ENCODE measurements around the gene DEFB113.
"Not testable (repeated sequence)": the region's sequence is repeated elsewhere in the genome, so short reads cannot be mapped to it uniquely, and the experiment has no call there.

DEFB113 gene

GRCh38 chr6:49949062-49949461, 20.4 kb downstream of the DEFB113 start:
- Histone ChIP-seq H3K9me3 (replicated peaks; ENCODE audit: insufficient read depth, low read length) (no peaks in the 10 kb centered on the region), H3K4me2 (ENCODE audit: low read depth, low read length) (no peak overlapping the region), H3K36me3 (replicated peaks; ENCODE audit: insufficient read depth, low read length) (no peaks in the 10 kb centered on the region), H3K4me3 (ENCODE audit: low read length) (no peak overlapping the region), H3K4me1 (ENCODE audit: low read length) (no peaks in the 10 kb centered on the region), H4K20me1 (ENCODE audit: insufficient read depth, low read length) (no peaks in the 10 kb centered on the region), H3K79me2 (ENCODE audit: low read length) (no peaks in the 10 kb centered on the region), H3F3A (ENCODE audit: insufficient read depth, low read length) (no peaks in the 10 kb centered on the region), H2AFZ (ENCODE audit: low read length) (no peak overlapping the region), H3K9ac (ENCODE audit: low read length) (no peak overlapping the region), H3K9me2 (replicated peaks; ENCODE audit: insufficient read depth, low read length) (no peaks in the 10 kb centered on the region), H3K27me3 (replicated peaks; ENCODE audit: insufficient read depth, low read length) (no peaks in the 10 kb centered on the region), H3K27ac (ENCODE audit: low read length) (no peak overlapping the region)
- no peak for DNase-seq
- no peak for TF ChIP-seq CTCF (IDR thresholded peaks at IDR 0.05; ENCODE audit: low read length)
- TF ChIP-seq EZH2 (optimal IDR thresholded peaks at IDR 0.05; ENCODE audit: low read depth, low read length): no peak
- no peak for TF ChIP-seq EZH2phosphoT487 (IDR thresholded peaks at IDR 0.05; ENCODE audit: low read length)

- H4K20me1 ChIP-seq (ENCODE audit: insufficient read depth, low read length): no peaks in the 10 kb centered on the region
- TF ChIP-seq EZH2phosphoT487 (IDR thresholded peaks at IDR 0.05; ENCODE audit: low read length): no peak
- no peak for TF ChIP-seq EZH2 (optimal IDR thresholded peaks at IDR 0.05; ENCODE audit: low read depth, low read length)
- no peak for TF ChIP-seq CTCF (IDR thresholded peaks at IDR 0.05; ENCODE audit: low read length)
- no peak overlapping the region for H3K4me2 ChIP-seq (ENCODE audit: low read depth, low read length)
These were observed 22.6 kb downstream of the DEFB113 start for GRCh38 chr6:49946835-49947234.

GRCh38 chr6:49944068-49944467, 25.4 kb downstream of the DEFB113 start:
- not testable (repeated sequence) for H3K4me3 ChIP-seq (ENCODE audit: low read length); H3K79me2 ChIP-seq (ENCODE audit: low read length); H3K4me1 ChIP-seq (ENCODE audit: low read length); H3K27me3 ChIP-seq (replicated peaks; ENCODE audit: insufficient read depth, low read length); H3K9me3 ChIP-seq (replicated peaks; ENCODE audit: insufficient read depth, low read length); H3K36me3 ChIP-seq (replicated peaks; ENCODE audit: insufficient read depth, low read length); H3F3A ChIP-seq (ENCODE audit: insufficient read depth, low read length); H3K9ac ChIP-seq (ENCODE audit: low read length); H3K27ac ChIP-seq (ENCODE audit: low read length); H2AFZ ChIP-seq (ENCODE audit: low read length); H4K20me1 ChIP-seq (ENCODE audit: insufficient read depth, low read length); H3K9me2 ChIP-seq (replicated peaks; ENCODE audit: insufficient read depth, low read length); DNase-seq; H3K4me2 ChIP-seq (ENCODE audit: low read depth, low read length)

More at GRCh38 chr6:49946835-49947234, 22.6 kb downstream of the DEFB113 start:
- Histone ChIP-seq H3K9me3 (replicated peaks; ENCODE audit: insufficient read depth, low read length) (no peaks in the 10 kb centered on the region), H3K36me3 (replicated peaks; ENCODE audit: insufficient read depth, low read length) (no peaks in the 10 kb centered on the region), H3F3A (ENCODE audit: insufficient read depth, low read length) (no peaks in the 10 kb centered on the region), H3K9ac (ENCODE audit: low read length) (no peak overlapping the region), H3K4me3 (ENCODE audit: low read length) (no peak overlapping the region), H3K27ac (ENCODE audit: low read length) (no peak overlapping the region), H3K4me1 (ENCODE audit: low read length) (no peaks in the 10 kb centered on the region), H3K27me3 (replicated peaks; ENCODE audit: insufficient read depth, low read length) (no peaks in the 10 kb centered on the region), H3K79me2 (ENCODE audit: low read length) (no peaks in the 10 kb centered on the region), H2AFZ (ENCODE audit: low read length) (no peak overlapping the region), H3K9me2 (replicated peaks; ENCODE audit: insufficient read depth, low read length) (no peaks in the 10 kb centered on the region)
- DNase-seq: no peak

GRCh38 chr6:49939993-49940498, 29.4 kb downstream of the DEFB113 start:
- Histone ChIP-seq H3F3A (ENCODE audit: insufficient read depth, low read length) (no peaks in the 10 kb centered on the region), H3K4me1 (ENCODE audit: low read length) (no peaks in the 10 kb centered on the region), H2AFZ (ENCODE audit: low read length) (no peak overlapping the region), H3K9ac (ENCODE audit: low read length) (no peak overlapping the region), H3K4me2 (ENCODE audit: low read depth, low read length) (no peak overlapping the region), H4K20me1 (ENCODE audit: insufficient read depth, low read length) (no peaks in the 10 kb centered on the region), H3K4me3 (ENCODE audit: low read length) (no peak overlapping the region), H3K79me2 (ENCODE audit: low read length) (no peaks in the 10 kb centered on the region), H3K9me3 (replicated peaks; ENCODE audit: insufficient read depth, low read length) (no peaks in the 10 kb centered on the region), H3K36me3 (replicated peaks; ENCODE audit: insufficient read depth, low read length) (no peaks in the 10 kb centered on the region), H3K27ac (ENCODE audit: low read length) (no peak overlapping the region), H3K9me2 (replicated peaks; ENCODE audit: insufficient read depth, low read length) (no peaks in the 10 kb centered on the region), H3K27me3 (replicated peaks; ENCODE audit: insufficient read depth, low read length) (no peaks in the 10 kb centered on the region)
- DNase-seq: no peak
- TF ChIP-seq CTCF (IDR thresholded peaks at IDR 0.05; ENCODE audit: low read length) (no peak), EZH2phosphoT487 (IDR thresholded peaks at IDR 0.05; ENCODE audit: low read length) (no peak), EZH2 (optimal IDR thresholded peaks at IDR 0.05; ENCODE audit: low read depth, low read length) (no peak)

Measured in MM.1S (cell line).